ENCODE data around the gene STPG2. TPM values are rescaled to one million over a fixed set of nuclear protein-coding genes. Genes with fewer than 3 reads are reported as not detected.

Gene STPG2
- total RNA-seq, 4 donors from 2014 or later: 0.24 to 0.56 (median 0.47) TPM; not detected in 1

DNA sequence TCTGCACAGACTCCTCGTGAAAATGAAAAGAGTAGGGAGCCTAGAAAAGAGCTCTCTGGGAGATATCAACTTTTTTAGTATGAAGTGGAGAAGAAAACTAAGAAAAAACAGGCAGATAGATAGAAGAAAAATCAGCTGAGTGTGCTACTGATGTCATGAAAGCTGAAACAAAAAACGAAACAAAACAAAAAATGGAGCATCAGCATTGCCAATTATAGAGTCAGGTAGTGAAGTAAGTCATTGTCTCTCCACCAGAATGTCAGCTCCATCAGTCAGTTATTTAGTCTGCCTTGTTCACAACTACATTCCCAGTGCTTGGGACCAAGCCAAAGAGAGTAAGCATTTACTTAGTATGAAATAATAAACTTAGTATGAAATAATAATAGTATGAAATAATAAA is 595.1 kb downstream of the STPG2 start:
- ATAC-seq (ENCODE audit: low FRiP score): no peak
- no peak for DNase-seq (ENCODE audit: low spot score)
- TF ChIP-seq, protein P1, sequence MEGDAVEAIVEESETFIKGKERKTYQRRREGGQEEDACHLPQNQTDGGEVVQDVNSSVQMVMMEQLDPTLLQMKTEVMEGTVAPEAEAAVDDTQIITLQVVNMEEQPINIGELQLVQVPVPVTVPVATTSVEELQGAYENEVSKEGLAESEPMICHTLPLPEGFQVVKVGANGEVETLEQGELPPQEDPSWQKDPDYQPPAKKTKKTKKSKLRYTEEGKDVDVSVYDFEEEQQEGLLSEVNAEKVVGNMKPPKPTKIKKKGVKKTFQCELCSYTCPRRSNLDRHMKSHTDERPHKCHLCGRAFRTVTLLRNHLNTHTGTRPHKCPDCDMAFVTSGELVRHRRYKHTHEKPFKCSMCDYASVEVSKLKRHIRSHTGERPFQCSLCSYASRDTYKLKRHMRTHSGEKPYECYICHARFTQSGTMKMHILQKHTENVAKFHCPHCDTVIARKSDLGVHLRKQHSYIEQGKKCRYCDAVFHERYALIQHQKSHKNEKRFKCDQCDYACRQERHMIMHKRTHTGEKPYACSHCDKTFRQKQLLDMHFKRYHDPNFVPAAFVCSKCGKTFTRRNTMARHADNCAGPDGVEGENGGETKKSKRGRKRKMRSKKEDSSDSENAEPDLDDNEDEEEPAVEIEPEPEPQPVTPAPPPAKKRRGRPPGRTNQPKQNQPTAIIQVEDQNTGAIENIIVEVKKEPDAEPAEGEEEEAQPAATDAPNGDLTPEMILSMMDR (IDR thresholded peaks at IDR 0.05): no peak

DNA sequence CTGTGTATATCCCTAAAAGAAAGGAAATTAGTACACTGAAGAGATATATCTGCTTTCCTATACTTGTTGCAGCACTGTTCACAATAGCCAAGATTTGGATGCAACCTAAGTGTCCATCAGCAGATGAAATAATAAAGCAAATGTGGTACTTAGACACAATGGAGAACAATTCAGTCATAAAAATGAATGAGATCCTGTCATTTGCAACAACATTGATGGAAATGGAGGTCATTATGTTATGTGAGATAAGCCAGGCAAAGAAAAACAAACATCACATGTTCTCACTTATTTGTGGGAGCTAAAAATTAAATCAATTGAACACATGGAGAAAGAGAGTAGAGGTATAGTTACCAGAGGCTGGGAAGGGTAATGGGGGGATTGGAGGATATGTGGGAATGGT is 611.9 kb downstream of the STPG2 start:
- DNase-seq (ENCODE audit: low spot score): no peak
- TF ChIP-seq, protein P1 (IDR thresholded peaks at IDR 0.05): no peak
- no peak for ATAC-seq (ENCODE audit: low FRiP score)

DNA sequence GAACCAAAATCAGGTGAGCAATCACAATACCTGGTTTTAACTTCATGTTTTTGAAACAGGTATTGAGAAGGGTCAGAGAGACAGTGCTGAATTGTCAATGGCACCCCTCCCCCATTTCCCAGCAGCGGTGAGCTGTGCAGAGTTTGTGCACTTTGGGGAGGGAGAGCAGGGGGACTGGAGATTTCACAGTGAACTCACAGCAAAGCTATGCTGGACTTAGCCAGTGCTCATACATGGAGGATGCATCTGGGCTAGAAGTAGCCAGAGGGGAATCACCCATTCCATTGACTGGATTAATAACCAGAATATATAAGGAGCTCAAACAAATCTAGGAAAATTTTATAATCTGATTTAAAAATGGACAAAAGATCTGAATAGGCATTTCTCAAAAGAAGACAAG is 612.6 kb downstream of the STPG2 start:
- DNase-seq (ENCODE audit: low spot score): no peak
- TF ChIP-seq, protein P1 (IDR thresholded peaks at IDR 0.05): no peak
- ATAC-seq (ENCODE audit: low FRiP score): no peak

DNA sequence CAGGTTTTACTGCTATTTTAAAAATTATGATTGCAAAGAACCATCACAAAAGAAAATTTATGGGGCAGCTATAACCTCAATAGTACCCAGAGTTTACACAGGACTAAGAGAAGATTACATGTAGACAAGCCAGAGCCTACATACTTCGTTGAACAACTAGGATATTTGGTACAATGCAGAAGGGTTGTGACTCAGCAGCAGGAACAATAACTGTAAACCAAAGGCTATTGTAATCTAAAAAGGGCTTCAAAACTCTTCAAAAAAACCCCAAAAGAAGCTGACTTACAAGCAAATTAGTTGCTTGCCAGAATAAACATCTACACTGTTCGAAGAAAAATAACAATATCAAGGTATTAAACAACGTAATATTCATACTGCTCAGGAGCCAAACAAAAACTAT is 618.0 kb downstream of the STPG2 start:
- TF ChIP-seq, protein P1 (IDR thresholded peaks at IDR 0.05): no peak
- ATAC-seq (ENCODE audit: low FRiP score): no peak
- no peak for DNase-seq (ENCODE audit: low spot score)

DNA sequence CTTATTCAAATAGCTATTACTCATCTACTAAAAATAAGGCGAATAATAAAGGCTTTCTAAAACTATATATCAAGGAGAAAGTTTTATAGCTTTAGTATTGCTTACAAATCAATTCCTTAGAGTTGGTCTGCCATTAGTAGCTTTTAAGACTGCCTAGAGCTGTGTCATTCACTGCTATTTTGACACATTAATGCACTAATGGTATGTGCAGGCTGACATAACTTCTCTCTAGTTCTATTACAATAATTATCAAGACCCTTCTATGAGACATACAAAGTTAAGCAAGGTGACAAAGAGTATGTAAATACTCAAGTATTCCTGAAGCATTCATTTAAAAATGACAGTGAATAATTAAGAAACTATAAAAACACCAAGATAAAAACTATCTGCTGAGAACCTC is 625.3 kb downstream of the STPG2 start:
- ATAC-seq (ENCODE audit: low FRiP score) (no peak), DNase-seq (ENCODE audit: low spot score) (no peak)
- TF ChIP-seq, protein P1 (IDR thresholded peaks at IDR 0.05): no peak

DNA sequence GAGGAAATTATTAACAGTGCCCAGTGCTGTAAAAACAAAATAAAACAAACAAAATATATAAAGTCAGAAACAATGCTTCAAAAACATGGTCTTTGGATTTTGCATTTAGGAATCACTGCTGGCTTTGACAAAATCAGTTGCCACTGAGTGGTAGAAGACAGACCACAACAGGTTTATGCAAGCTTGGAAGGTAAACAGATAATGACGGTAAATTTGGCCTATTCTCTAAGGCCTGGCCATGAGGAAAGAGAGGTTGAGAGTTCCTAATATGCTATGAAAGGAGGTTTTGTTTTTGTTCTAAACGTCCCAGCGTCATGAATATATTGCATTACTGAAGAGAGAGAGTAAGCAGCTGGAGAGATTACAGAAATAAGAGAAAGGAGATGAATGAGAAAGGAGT is 629.4 kb downstream of the STPG2 start:
- no peak for DNase-seq (ENCODE audit: low spot score)
- TF ChIP-seq, protein P1 (IDR thresholded peaks at IDR 0.05): no peak
- no peak for ATAC-seq (ENCODE audit: low FRiP score)

Other genes starting within 250 kb of the STPG2 start
- 10 to 100 TPM; 21.3 to 45.1 (median 34.3) TPM for gene RAP1GDS1, start 117.9 kb upstream of the STPG2 start, total RNA-seq

Measured in omental fat pad (tissue), 4 donors.